ENCODE data around the gene VOPP1. TPM values are rescaled to one million over a fixed set of nuclear protein-coding genes. Genes with fewer than 3 reads are reported as not detected.

The VOPP1 gene
- total RNA-seq, 6 experiments from 2014 or later, result 103 to 135 (median 122) TPM

DNA sequence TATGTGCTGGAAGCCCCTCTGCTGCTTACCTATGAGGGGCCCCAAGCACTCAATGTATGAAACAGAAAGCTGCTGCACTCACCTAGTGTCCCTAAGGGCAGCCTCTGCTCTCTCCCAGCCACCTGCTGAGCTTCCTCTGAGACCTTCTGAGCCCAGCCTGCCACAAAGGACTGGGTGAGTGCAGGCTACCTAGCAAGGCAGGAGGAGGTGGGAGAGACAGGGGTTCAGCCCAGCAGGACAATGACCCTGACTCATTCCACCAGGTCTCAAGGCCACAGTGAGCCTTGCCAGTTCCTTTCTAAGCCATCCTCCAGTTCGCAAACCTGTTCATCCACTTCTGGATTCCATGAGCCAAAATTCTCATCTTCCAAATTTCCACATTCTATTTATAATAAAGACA is 16.3 kb downstream of the VOPP1 start:
- no peak for DNase-seq
- H3K4me1 Mint-ChIP-seq (ENCODE audit: low read depth), result peaks cover 80% of the 10 kb centered on the region
- TF ChIP-seq, protein P1, sequence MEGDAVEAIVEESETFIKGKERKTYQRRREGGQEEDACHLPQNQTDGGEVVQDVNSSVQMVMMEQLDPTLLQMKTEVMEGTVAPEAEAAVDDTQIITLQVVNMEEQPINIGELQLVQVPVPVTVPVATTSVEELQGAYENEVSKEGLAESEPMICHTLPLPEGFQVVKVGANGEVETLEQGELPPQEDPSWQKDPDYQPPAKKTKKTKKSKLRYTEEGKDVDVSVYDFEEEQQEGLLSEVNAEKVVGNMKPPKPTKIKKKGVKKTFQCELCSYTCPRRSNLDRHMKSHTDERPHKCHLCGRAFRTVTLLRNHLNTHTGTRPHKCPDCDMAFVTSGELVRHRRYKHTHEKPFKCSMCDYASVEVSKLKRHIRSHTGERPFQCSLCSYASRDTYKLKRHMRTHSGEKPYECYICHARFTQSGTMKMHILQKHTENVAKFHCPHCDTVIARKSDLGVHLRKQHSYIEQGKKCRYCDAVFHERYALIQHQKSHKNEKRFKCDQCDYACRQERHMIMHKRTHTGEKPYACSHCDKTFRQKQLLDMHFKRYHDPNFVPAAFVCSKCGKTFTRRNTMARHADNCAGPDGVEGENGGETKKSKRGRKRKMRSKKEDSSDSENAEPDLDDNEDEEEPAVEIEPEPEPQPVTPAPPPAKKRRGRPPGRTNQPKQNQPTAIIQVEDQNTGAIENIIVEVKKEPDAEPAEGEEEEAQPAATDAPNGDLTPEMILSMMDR (IDR thresholded peaks at IDR 0.05), result no peak
- peaks cover 20% of the 10 kb centered on the region for H3K36me3 Mint-ChIP-seq (ENCODE audit: low read depth)
- peaks cover 2% of the 10 kb centered on the region; the same call in 1 of the 2 replicates for H3K27me3 Mint-ChIP-seq (ENCODE audit: insufficient read depth)
- no peaks in the 10 kb centered on the region for H3K9me3 Mint-ChIP-seq
- no peak overlapping the region for H3K4me3 Mint-ChIP-seq
- H3K27ac Mint-ChIP-seq, result peak overlapping the region; percentile 3; the same call in 1 of the 2 replicates

DNA sequence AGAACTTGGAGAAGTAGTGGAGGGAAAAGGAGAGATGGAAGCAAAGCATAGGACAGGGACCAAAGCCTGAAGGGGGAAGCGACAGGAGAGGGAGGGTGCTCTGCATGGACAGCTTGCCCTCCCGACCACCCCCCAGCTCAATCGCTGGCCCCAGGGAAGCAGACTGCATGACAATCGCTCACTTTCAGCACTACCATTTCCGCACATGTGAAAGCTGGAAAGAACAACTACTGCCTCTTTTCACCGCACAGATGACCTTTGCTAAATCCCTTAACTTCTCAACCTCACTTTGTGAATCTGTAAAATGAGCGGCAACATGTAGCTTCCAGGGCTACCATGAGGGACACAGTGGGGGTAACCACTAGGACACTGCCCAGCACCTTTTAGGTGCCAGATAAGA is 17.1 kb downstream of the VOPP1 start:
- Mint-ChIP-seq H3K4me3 (no peak overlapping the region), H3K9me3 (no peaks in the 10 kb centered on the region), H3K4me1 (ENCODE audit: low read depth) (peaks cover 72% of the 10 kb centered on the region), H3K27me3 (ENCODE audit: insufficient read depth) (peaks cover 2% of the 10 kb centered on the region; the same call in 1 of the 2 replicates), H3K27ac (no peak overlapping the region), H3K36me3 (ENCODE audit: low read depth) (peaks cover 13% of the 10 kb centered on the region)
- TF ChIP-seq, protein P1 (IDR thresholded peaks at IDR 0.05), result no peak
- no peak for DNase-seq

DNA sequence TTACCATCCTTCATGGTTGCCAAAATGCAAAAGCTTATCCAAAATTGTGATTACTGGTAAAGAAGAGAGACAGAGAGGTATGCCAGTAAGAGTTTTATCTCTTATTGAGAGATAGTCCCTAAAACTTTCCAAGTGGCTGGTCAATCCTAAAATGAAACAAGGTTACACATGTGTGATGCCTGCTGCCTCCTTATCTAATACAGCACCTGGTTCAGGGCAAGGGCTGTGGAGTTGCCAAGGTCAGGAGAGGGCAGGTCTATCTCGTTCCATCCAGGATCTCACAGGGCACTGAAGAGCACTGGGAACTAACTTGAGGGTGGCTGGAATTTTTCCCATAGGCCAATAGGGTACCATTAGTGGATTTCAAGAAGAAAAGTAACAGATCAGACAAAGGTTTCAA is 18.3 kb downstream of the VOPP1 start:
- no peak for DNase-seq
- peaks cover 61% of the 10 kb centered on the region for H3K4me1 Mint-ChIP-seq (ENCODE audit: low read depth)
- H3K27ac Mint-ChIP-seq, result peak overlapping the region; percentile 1; the same call in 1 of the 2 replicates

DNA sequence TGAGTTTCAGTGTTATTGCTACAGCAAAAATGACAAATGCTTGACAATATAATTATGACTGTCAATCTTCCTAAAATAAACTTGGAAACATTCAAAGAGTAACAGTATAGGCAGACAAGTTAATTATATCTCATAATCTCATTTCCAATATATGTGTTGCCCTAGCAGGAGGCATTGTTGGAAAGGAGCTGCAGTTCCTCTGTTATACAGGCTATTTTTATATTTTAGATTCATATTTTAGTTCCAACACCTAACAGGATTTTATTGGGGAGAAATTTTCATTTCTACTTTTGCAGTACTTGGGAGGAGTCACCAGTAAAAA is 19.3 kb downstream of the VOPP1 start:
- H3K4me3 Mint-ChIP-seq, result no peak overlapping the region

More for the DNA sequence above, 18.3 kb downstream of the VOPP1 start:
- Mint-ChIP-seq H3K9me3 (no peaks in the 10 kb centered on the region), H3K4me3 (no peak overlapping the region), H3K27me3 (ENCODE audit: insufficient read depth) (peaks cover 2% of the 10 kb centered on the region; the same call in 1 of the 2 replicates), H3K36me3 (ENCODE audit: low read depth) (peaks cover 13% of the 10 kb centered on the region)
- TF ChIP-seq, protein P1 (IDR thresholded peaks at IDR 0.05), result no peak

DNA sequence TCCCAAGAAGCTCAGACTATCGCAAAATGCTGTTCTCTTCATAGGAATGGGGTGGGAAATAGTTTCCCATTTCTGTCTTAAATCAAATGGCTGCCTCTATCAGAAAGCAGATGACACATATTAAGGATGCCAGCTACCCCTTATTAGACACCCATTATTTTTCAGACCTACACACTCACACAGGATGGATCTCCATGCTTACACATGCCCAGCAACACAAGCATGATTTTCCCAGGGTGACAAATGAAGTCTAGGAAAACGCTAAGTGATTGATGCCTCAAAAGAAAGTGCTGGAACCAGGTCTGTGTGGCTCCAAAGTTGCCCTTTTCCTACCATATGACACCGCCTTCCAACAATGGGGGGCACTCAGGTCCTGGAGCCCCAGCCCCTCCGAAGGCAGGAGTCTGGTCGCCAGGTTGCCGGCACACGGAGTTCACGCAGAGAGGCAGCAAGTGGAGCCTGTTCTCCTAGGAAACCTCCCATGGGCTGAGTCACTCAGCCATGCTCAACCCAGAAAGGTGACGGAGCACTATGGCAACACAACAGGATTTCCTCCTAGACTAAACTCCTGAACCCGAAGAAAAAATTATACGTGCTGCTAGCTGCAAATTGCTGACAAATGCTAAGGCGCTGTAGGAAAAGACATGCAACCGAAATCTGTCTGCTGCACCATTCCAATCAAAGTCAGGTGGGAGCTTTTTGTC is 19.8 kb downstream of the VOPP1 start:
- H3K27ac Mint-ChIP-seq, result no peak overlapping the region
- TF ChIP-seq, protein P1 (IDR thresholded peaks at IDR 0.05), result no peak
- H3K27me3 Mint-ChIP-seq (ENCODE audit: insufficient read depth), result peaks cover 2% of the 10 kb centered on the region
- no peak for DNase-seq
- H3K9me3 Mint-ChIP-seq, result no peaks in the 10 kb centered on the region
- peaks cover 63% of the 10 kb centered on the region for H3K4me1 Mint-ChIP-seq (ENCODE audit: low read depth)
- H3K36me3 Mint-ChIP-seq (ENCODE audit: low read depth), result peaks cover 13% of the 10 kb centered on the region
- H3K4me3 Mint-ChIP-seq, result no peak overlapping the region

More for the DNA sequence above, 19.3 kb downstream of the VOPP1 start:
- H3K27me3 Mint-ChIP-seq (ENCODE audit: insufficient read depth), result peaks cover 2% of the 10 kb centered on the region
- H3K27ac Mint-ChIP-seq, result no peak overlapping the region
- no peaks in the 10 kb centered on the region for H3K9me3 Mint-ChIP-seq
- TF ChIP-seq, protein P1 (IDR thresholded peaks at IDR 0.05), result no peak
- peaks cover 63% of the 10 kb centered on the region for H3K4me1 Mint-ChIP-seq (ENCODE audit: low read depth)
- peaks cover 13% of the 10 kb centered on the region for H3K36me3 Mint-ChIP-seq (ENCODE audit: low read depth)
- no peak for DNase-seq

All from HFFc6 (cell line).